NCI-H2227 (cell line): ENCODE results near the gene CLBA1.

Experiments
- DNase-seq: peaks from one replicate; lab custom pipeline; 2025; ENCODE audit not compliant: unreplicated experiment; lab: John Stamatoyannopoulos, UW

The CLBA1 gene

DNA sequence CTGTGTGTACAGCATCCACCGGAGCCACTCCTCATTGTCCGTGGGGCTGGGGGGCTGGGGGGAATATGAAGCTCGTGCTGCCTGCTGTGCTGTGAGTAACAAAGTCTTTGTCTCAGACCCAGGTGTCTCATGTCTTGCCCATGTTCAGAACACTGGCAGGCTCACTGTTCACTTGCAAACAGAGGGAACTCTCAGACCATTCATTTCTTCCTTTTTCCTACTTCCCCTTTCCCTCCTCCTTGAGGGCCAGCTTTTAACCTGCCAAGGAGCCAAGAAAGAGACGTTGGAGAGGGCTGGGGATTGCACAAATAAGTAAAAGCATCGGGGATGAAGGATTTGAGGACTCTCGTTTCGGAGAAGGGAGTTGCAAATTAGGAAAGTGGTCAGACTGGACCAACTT is 58.1 kb downstream of the CLBA1 start:
- DNase-seq, result no peak
